GM12892 (cell line): ENCODE data around the gene PRIM2.

Experiments used
- POLR2A ChIP-seq: IDR thresholded peaks from 2 replicates; pipeline ENCODE4 v1.6.1; 2011; ENCODE audit warnings: low read depth, low read length, control low read depth
- POLR2AphosphoS5 ChIP-seq: IDR thresholded peaks from 2 replicates; pipeline ENCODE4 v1.6.1; 2011; ENCODE audit warnings: low read depth, low read length, control low read depth
- TAF1 ChIP-seq: IDR thresholded peaks from 2 replicates; pipeline ENCODE4 v1.6.1; 2011; ENCODE audit warnings: low read depth, mild to moderate bottlenecking, control low read depth, low read length, borderline replicate concordance

DNA sequence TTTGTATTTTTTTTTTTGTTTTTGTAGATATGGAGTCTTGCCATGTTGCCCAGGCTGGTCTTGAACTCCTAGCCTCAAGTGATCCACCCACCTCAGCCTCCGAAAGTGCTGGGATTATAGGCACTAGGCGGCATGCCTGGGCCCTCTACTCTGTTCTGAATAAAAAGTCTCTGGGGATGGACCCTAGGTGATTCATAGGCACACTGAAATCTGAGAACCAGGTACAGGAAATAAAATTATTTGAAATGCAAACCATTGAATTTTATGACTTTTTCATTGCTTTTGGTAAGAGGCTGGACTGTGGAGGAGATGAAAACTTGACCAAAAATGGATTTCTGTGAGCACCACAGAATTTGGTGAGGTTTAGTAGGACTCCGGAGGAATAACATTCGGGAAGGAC lies 117.5 kb downstream of the PRIM2 start:
- TF ChIP-seq POLR2A (no peak), TAF1 (no peak), POLR2AphosphoS5 (no peak)
